Endodermal cell (in vitro differentiated cells): ENCODE measurements around the gene PTRH2. TPM values are rescaled to one million over a fixed set of nuclear protein-coding genes. Genes with fewer than 3 reads are reported as not detected.
"Not testable (repeated sequence)": the region's sequence is repeated elsewhere in the genome, so short reads cannot be mapped to it uniquely, and the experiment has no call there.

ENCODE experiments used
- DNase-seq: peaks from one replicate; pipeline ENCODE4 v3.0.0-alpha.2; 2017
- H3K27ac ChIP-seq: 2 replicates; pipeline ENCODE4 v1.5.1; 2013; ENCODE audit warnings: mild to moderate bottlenecking, low read depth, low read length, moderate library complexity
- H3K27me3 ChIP-seq: 2 replicates; pipeline ENCODE4 v1.6.1; 2013; ENCODE audit warnings: mild to moderate bottlenecking, low read length, moderate library complexity; ENCODE audit not compliant: insufficient read depth, control insufficient read depth, poor library complexity, severe bottlenecking
- H3K36me3 ChIP-seq: 2 replicates; pipeline ENCODE4 v1.7.0; 2013; ENCODE audit warnings: mild to moderate bottlenecking, low read length, moderate library complexity; ENCODE audit not compliant: control insufficient read depth, insufficient read depth
- H3K4me1 ChIP-seq: one replicate; pipeline ENCODE4 v1.7.0; 2013; ENCODE audit warnings: low read length; ENCODE audit not compliant: control insufficient read depth, insufficient read depth
- H3K4me3 ChIP-seq: 2 replicates; pipeline ENCODE4 v1.5.1; 2013; ENCODE audit warnings: mild to moderate bottlenecking, low read length, moderate library complexity
- H3K9ac ChIP-seq: 2 replicates; pipeline ENCODE4 v1.6.1; 2013; ENCODE audit warnings: mild to moderate bottlenecking, low read length, moderate library complexity; ENCODE audit not compliant: poor library complexity, severe bottlenecking; ENCODE audit errors: extremely low read depth
- H3K9me3 ChIP-seq: 2 replicates; pipeline ENCODE4 v1.6.1; 2013; ENCODE audit warnings: mild to moderate bottlenecking, low read length, moderate library complexity; ENCODE audit not compliant: control insufficient read depth
- H3K27ac Mint-ChIP-seq: 2 replicates; pipeline ENCODE4 v1.8.0; 2020; ENCODE audit warnings: mixed read lengths
- H3K27me3 Mint-ChIP-seq: 2 replicates; pipeline ENCODE4 v1.8.0; 2021; ENCODE audit warnings: mild to moderate bottlenecking, mixed read lengths; ENCODE audit not compliant: insufficient read depth
- H3K36me3 Mint-ChIP-seq: 2 replicates; pipeline ENCODE4 v1.8.0; 2020; ENCODE audit warnings: low read depth, mixed read lengths
- H3K4me1 Mint-ChIP-seq: 2 replicates; pipeline ENCODE4 v1.8.0; 2020; ENCODE audit warnings: mixed read lengths
- H3K4me3 Mint-ChIP-seq: 2 replicates; pipeline ENCODE4 v1.8.0; 2020; ENCODE audit warnings: mild to moderate bottlenecking, moderate library complexity, mixed read lengths
- H3K9me3 Mint-ChIP-seq: 2 replicates; pipeline ENCODE4 v1.8.0; 2020; ENCODE audit warnings: mild to moderate bottlenecking, mixed read lengths
- WGBS, 2 experiments: methylation state at CpG; one replicate each; pipeline versions ENCODE4 v1.1.5 to v1.1.7; 2013; ENCODE audit warnings: missing lambda C conversion rate in 2 of 2, mixed read lengths in 1 of 2; ENCODE audit not compliant: insufficient coverage in 1 of 2, insufficient read length in 1 of 2; 5-methylcytosine and 5-hydroxymethylcytosine counted together
- total RNA-seq, 2 donors: library from RNA; stranded (reverse); fragmentation: NEBNext Ultra II Directional in 1 of 2; extraction: Animal tissue kit (Norgen Biotek cat#: 25700) in 1 of 2; gene quantifications; 2 replicates in 1 of 2; 3 replicates in 1 of 2; pipeline ENCODE4 v1.2.1, GENCODE V29; 2021
- TF ChIP-seq, protein P1 (sequence below): fragments of 200-600 bp; sonication (generic); conservative IDR thresholded peaks from 2 replicates; pipeline ENCODE4 v1.5.0; 2021; ENCODE audit warnings: antibody characterized with exemption, mild to moderate bottlenecking

The PTRH2 gene
- total RNA-seq, 2 donors from 2014 or later: 21.6 to 23.6 TPM

DNA sequence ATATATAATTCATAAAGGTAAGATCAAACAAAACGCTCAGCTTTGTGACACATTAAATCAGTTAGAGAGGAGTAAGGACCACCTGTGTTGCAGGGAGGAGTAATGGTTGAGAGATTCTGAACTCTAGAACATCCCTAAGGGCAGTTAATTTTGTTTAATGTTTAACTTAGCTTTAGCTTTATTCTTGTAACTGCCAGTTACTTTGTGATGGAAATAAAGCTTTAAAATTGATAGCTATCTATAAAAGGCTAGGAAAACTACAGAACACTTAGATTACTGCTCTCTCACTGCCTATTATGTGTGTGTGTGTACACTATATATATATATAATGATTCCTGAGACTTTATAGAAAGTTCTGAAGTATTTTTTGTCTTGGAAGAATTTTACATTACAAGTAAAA, 37.8 kb downstream of the PTRH2 start:
- TF ChIP-seq, protein P1, sequence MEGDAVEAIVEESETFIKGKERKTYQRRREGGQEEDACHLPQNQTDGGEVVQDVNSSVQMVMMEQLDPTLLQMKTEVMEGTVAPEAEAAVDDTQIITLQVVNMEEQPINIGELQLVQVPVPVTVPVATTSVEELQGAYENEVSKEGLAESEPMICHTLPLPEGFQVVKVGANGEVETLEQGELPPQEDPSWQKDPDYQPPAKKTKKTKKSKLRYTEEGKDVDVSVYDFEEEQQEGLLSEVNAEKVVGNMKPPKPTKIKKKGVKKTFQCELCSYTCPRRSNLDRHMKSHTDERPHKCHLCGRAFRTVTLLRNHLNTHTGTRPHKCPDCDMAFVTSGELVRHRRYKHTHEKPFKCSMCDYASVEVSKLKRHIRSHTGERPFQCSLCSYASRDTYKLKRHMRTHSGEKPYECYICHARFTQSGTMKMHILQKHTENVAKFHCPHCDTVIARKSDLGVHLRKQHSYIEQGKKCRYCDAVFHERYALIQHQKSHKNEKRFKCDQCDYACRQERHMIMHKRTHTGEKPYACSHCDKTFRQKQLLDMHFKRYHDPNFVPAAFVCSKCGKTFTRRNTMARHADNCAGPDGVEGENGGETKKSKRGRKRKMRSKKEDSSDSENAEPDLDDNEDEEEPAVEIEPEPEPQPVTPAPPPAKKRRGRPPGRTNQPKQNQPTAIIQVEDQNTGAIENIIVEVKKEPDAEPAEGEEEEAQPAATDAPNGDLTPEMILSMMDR: no peak
- no peak overlapping the region for H3K4me3 ChIP-seq
- H3K27me3 Mint-ChIP-seq: no peaks in the 10 kb centered on the region
- no peak overlapping the region for H3K27ac Mint-ChIP-seq
- H3K36me3 ChIP-seq: peaks cover 97% of the 10 kb centered on the region
- no peaks in the 10 kb centered on the region for H3K4me1 ChIP-seq
- H3K4me1 Mint-ChIP-seq: no peaks in the 10 kb centered on the region
- H3K9me3 Mint-ChIP-seq: no peaks in the 10 kb centered on the region
- H3K36me3 Mint-ChIP-seq: peaks cover 67% of the 10 kb centered on the region
- no peaks in the 10 kb centered on the region for H3K27me3 ChIP-seq
- no peak overlapping the region for H3K27ac ChIP-seq
- 87 to 88% methylated on average over 1 of the region's 1 CpG for WGBS, 2 experiments
- DNase-seq: no peak
- H3K4me3 Mint-ChIP-seq: no peak overlapping the region
- no peaks in the 10 kb centered on the region for H3K9me3 ChIP-seq
- H3K9ac ChIP-seq: no peak overlapping the region

- Mint-ChIP-seq H3K9me3 (no peaks in the 10 kb centered on the region), H3K36me3 (peaks cover 68% of the 10 kb centered on the region), H3K27me3 (no peaks in the 10 kb centered on the region), H3K4me3 (no peak overlapping the region), H3K4me1 (no peaks in the 10 kb centered on the region), H3K27ac (no peak overlapping the region)
- H3K4me1 ChIP-seq: no peaks in the 10 kb centered on the region
- no peak overlapping the region for H3K9ac ChIP-seq
- H3K9me3 ChIP-seq: no peaks in the 10 kb centered on the region
- H3K27ac ChIP-seq: no peak overlapping the region
- H3K4me3 ChIP-seq: no peak overlapping the region
- H3K27me3 ChIP-seq: no peaks in the 10 kb centered on the region
- TF ChIP-seq, protein P1: no peak
- WGBS, 2 experiments: 90 to 100% methylated on average over 2 to 3 of the region's 3 CpGs
- H3K36me3 ChIP-seq: peaks cover 97% of the 10 kb centered on the region
- no peak for DNase-seq
These were observed 38.4 kb downstream of the PTRH2 start for GRCh38 chr17:59668816-59669215.

DNA sequence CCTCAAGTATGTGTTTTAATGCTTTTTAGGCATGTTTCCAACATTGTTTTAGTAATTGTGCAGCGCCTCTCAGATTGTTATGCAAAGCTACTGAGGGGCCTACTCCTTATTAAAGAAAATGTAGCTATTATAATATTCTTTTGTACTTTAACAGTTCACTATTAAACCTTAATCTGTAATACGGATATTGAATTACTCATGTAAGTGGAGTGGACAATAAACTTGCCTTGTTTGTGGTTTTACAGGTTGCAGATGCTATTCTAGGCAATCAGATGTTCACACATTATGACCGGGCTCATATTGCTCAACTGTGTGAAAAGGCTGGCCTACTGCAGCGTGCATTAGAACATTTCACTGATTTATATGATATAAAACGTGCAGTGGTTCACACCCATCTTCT, 41.0 kb downstream of the PTRH2 start:
- H3K4me1 Mint-ChIP-seq: no peaks in the 10 kb centered on the region
- H3K27me3 ChIP-seq: no peaks in the 10 kb centered on the region
- no peaks in the 10 kb centered on the region for H3K9me3 ChIP-seq
- TF ChIP-seq, protein P1: no peak
- H3K4me3 ChIP-seq: no peak overlapping the region
- H3K36me3 Mint-ChIP-seq: peaks cover 78% of the 10 kb centered on the region
- 94 to 100% methylated on average over 2 to 5 of the region's 5 CpGs for WGBS, 2 experiments
- H3K9ac ChIP-seq: no peak overlapping the region
- no peaks in the 10 kb centered on the region for H3K27me3 Mint-ChIP-seq
- no peaks in the 10 kb centered on the region for H3K9me3 Mint-ChIP-seq
- H3K27ac Mint-ChIP-seq: no peak overlapping the region
- peaks cover 98% of the 10 kb centered on the region for H3K36me3 ChIP-seq
- no peak overlapping the region for H3K4me3 Mint-ChIP-seq
- no peak overlapping the region for H3K27ac ChIP-seq
- no peaks in the 10 kb centered on the region for H3K4me1 ChIP-seq
- DNase-seq: no peak

GRCh38 chr17:59656624-59657023, 50.6 kb downstream of the PTRH2 start:
- Mint-ChIP-seq H3K9me3 (peaks cover 14% of the 10 kb centered on the region), H3K36me3 (peaks cover 77% of the 10 kb centered on the region)
- H3K27ac ChIP-seq, H3K4me3 ChIP-seq, H3K27me3 ChIP-seq, H3K27ac Mint-ChIP-seq, H3K4me1 Mint-ChIP-seq, H3K4me3 Mint-ChIP-seq, DNase-seq, H3K9ac ChIP-seq, H3K27me3 Mint-ChIP-seq, H3K4me1 ChIP-seq: not testable (repeated sequence)
- Histone ChIP-seq H3K9me3 (peaks cover 13% of the 10 kb centered on the region), H3K36me3 (peaks cover 88% of the 10 kb centered on the region)
- 94 to 100% methylated on average over 3 of the region's 7 CpGs for WGBS, 2 experiments
